H1 (cell line): Measurements from ENCODE around the gene EXD3.

ENCODE experiments used
- EZH2 ChIP-seq: fragments of 200-600 bp; sonication (generic); IDR thresholded peaks from 2 replicates; pipeline ENCODE4 v1.7.1; 2012; ENCODE audit warnings: low read depth, mild to moderate bottlenecking, moderate library complexity, low read length, inconsistent platforms; ENCODE audit not compliant: severe bottlenecking
- TEAD4 ChIP-seq: IDR thresholded peaks from 2 replicates; pipeline ENCODE4 v1.6.1; 2012; ENCODE audit warnings: low read depth, low read length, inconsistent platforms, mixed read lengths
- TF ChIP-seq, protein P1 (sequence below): IDR thresholded peaks from 2 replicates; pipeline ENCODE4 v1.6.1; 2011; ENCODE audit warnings: low read length, improper control_type of control experiment

DNA sequence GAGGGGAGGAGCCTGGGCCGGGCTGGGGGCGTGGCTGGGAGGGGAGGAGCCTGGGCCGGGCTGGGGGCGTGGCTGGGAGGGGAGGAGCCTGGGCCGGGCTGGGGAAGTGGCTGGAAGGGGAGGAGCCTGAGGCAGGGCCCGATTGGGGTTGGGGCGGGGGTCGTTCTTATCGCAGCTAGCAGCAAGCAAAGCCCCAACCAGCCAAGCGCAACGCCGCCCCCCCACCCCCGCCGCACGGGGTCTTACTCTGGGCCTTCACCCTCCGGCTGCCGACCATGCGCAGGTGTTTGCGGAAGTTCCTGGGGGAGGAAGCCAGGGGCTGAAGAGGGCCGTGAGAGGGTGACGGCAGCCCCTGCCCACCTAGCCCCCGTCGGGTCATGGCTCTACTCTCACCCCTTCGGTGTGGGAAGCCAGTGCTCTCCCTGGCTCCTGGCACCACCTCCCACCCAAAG is 31.2 kb upstream of the EXD3 start:
- TF ChIP-seq, protein P1, sequence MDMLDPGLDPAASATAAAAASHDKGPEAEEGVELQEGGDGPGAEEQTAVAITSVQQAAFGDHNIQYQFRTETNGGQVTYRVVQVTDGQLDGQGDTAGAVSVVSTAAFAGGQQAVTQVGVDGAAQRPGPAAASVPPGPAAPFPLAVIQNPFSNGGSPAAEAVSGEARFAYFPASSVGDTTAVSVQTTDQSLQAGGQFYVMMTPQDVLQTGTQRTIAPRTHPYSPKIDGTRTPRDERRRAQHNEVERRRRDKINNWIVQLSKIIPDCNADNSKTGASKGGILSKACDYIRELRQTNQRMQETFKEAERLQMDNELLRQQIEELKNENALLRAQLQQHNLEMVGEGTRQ: no peak
- TF ChIP-seq TEAD4 (no peak), EZH2 (no peak)
